Kidney epithelial cell (primary cell): Measurements from ENCODE around the gene EFNA4. TPM values are rescaled to one million over a fixed set of nuclear protein-coding genes. Genes with fewer than 3 reads are reported as not detected.

Source experiments
- DNase-seq: peaks from one replicate; pipeline ENCODE4 v3.0.0-alpha.2; 2010; ENCODE audit warnings: low read depth
- H3K27me3 ChIP-seq: 2 replicates; pipeline ENCODE4 v1.6.0; 2011; ENCODE audit warnings: low read length; ENCODE audit not compliant: control insufficient read depth, insufficient read depth
- H3K36me3 ChIP-seq: 2 replicates; pipeline ENCODE4 v1.5.1; 2011; ENCODE audit warnings: low read length; ENCODE audit not compliant: control insufficient read depth, insufficient read depth
- H3K4me3 ChIP-seq: 2 replicates; pipeline ENCODE4 v1.5.1; 2011; ENCODE audit warnings: low read depth, mild to moderate bottlenecking, control low read depth, low read length
- CTCF ChIP-seq: IDR thresholded peaks from 2 replicates; pipeline ENCODE4 v1.5.1; 2011; ENCODE audit warnings: mild to moderate bottlenecking, moderate library complexity, low read length, control low read depth, inconsistent platforms; ENCODE audit not compliant: insufficient read depth, poor library complexity, severe bottlenecking
- total RNA-seq: library from RNA; depleted of rRNA; stranded (reverse); fragments of >200 nt; gene quantifications from 2 replicates; pipeline ENCODE4 v1.2.3, GENCODE V29; 2015

The EFNA4 gene
- total RNA-seq, 1 donor from 2014 or later = 16.8 TPM

- H3K27me3 ChIP-seq = peaks cover 3% of the 10 kb centered on the region
- no peak for TF ChIP-seq CTCF
- no peak for DNase-seq
These were observed 39.8 kb downstream of the EFNA4 start for GRCh38 chr1:155103325-155103724.

GRCh38 chr1:155104605-155105534 lies 41.3 kb downstream of the EFNA4 start:
- H3K27me3 ChIP-seq = peaks cover 3% of the 10 kb centered on the region
- TF ChIP-seq CTCF = no peak

More at GRCh38 chr1:155103325-155103724, 39.8 kb downstream of the EFNA4 start:
- Histone ChIP-seq H3K4me3 (no peak overlapping the region), H3K36me3 (no peaks in the 10 kb centered on the region)

GRCh38 chr1:155105604-155106011 lies 42.1 kb downstream of the EFNA4 start:
- no peak for TF ChIP-seq CTCF
- no peak for DNase-seq
- no peaks in the 10 kb centered on the region for H3K36me3 ChIP-seq

More at GRCh38 chr1:155104605-155105534, 41.3 kb downstream of the EFNA4 start:
- Histone ChIP-seq H3K4me3 (no peak overlapping the region), H3K36me3 (no peaks in the 10 kb centered on the region)
- no peak for DNase-seq

GRCh38 chr1:155106862-155107261 lies 43.3 kb downstream of the EFNA4 start:
- no peaks in the 10 kb centered on the region for H3K36me3 ChIP-seq
- no peak for DNase-seq
- no peak for TF ChIP-seq CTCF
- peaks cover 3% of the 10 kb centered on the region for H3K27me3 ChIP-seq
- H3K4me3 ChIP-seq = no peak overlapping the region

More at GRCh38 chr1:155105604-155106011, 42.1 kb downstream of the EFNA4 start:
- Histone ChIP-seq H3K4me3 (no peak overlapping the region), H3K27me3 (peaks cover 3% of the 10 kb centered on the region)

GRCh38 chr1:155107309-155108264 lies 44.0 kb downstream of the EFNA4 start:
- TF ChIP-seq CTCF = no peak
- DNase-seq = no peak
- H3K4me3 ChIP-seq = no peak overlapping the region

More at GRCh38 chr1:155107309-155108264, 44.0 kb downstream of the EFNA4 start:
- peaks cover 3% of the 10 kb centered on the region for H3K27me3 ChIP-seq
- H3K36me3 ChIP-seq = no peaks in the 10 kb centered on the region
